Glomerular endothelial cell (primary cell): ENCODE results near the gene SIM2. TPM values are rescaled to one million over a fixed set of nuclear protein-coding genes. Genes with fewer than 3 reads are reported as not detected.

Experiments used
- DNase-seq: peaks from one replicate; pipeline ENCODE4 v3.0.0-alpha.2; 2011; ENCODE audit warnings: low read depth, low spot score; ENCODE audit errors: extremely low read depth
- total RNA-seq: library from RNA; depleted of rRNA; stranded (reverse); fragments of >200 nt; gene quantifications from 2 replicates; pipeline ENCODE4 v1.2.3, GENCODE V29; 2015

SIM2 gene
- total RNA-seq, 1 donor from 2014 or later: 0.47 TPM

DNA sequence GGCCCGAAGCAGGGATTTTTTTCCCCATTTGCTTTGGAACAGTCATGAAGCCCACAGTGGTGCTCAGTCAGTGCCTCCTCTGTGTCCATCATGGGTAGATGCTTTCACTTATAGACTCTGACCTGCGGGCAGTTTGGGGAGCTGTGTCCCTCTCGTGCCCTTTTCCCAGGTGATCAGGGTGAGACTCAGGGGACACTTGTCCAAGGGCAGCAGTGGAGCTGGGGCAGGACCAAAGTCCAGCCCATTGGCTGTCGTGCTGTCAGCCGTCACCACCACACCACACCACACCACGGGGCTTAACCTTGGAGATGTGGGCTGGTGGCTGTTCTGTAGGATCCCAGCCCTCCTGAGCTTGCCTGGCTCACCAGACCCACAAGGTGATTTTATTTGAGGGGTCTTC is 34.9 kb downstream of the SIM2 start:
- DNase-seq: no peak

DNA sequence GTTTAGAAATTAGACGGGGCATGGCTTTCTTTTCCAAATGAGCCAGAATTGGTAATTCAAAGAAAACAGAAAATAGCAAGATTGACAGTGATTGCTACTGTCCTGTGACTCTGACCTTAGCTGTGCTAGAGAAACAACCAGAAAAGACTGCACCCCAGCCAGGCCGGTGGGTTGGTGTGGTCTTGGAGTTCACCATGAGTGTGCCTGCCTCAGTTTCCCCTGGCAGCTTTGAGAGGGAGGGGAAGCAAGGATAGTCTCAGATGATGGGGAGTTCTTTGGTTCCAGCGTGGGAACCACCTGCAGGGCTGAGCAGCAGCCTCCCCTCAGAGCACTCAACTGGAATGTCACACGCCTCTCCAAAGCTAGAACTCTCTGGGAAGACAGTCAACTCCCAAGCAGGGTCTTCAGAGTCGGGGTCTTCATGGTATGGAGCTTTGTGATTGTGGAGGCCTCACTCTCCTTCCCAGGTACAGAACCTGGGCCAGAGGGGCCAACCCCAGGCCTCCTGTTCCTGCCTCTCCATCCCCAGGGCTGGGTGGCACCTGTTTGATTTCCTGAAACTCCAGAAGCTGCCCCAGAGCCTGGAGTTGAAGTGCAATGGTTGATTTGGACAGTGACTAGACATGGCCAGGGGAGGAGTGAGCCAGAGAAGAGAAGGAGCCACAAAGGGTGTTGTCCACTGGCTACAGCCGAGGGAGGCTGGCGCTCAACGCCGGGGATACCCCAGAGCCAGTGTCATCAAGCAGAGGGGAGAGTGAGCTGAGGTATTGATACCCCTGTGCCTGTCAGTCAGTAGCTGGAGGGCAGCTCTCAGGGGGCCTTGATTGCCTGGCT is 35.7 kb downstream of the SIM2 start:
- DNase-seq: no peak

GRCh38 chr21:36735201-36735515 is 36.2 kb downstream of the SIM2 start:
- DNase-seq: no peak

GRCh38 chr21:36735724-36736320 is 36.9 kb downstream of the SIM2 start:
- no peak for DNase-seq

DNA sequence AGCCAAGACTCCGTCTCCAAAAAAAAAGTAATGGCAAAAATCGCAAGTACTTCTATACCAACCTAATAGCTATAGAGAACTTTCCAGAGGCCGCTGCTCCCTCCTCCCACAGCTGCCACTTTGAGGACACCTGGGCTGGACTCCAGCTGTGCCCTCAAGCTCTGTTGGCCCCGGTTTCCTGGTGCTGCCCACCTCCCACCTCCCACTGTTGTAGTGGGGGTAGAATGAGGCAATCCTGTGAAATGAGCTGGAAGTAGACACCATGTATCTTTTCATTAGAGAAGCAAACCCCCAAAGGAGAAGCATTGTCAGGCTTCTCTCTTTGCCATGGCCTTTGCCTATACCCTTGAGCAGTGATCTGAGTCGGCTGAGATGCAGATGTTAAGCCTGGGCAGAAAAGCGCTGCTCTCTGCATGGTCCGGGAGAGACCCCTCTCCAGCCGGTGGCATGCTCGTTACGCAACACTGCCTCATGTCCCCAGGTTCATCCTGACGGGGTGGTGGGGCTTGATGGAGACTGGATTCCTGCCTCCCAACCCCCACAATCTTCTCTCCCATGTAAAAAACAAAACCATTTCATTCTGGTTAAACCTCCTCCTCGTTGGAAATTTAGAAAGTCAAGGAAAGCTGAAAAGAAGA is 39.7 kb downstream of the SIM2 start:
- no peak for DNase-seq

DNA sequence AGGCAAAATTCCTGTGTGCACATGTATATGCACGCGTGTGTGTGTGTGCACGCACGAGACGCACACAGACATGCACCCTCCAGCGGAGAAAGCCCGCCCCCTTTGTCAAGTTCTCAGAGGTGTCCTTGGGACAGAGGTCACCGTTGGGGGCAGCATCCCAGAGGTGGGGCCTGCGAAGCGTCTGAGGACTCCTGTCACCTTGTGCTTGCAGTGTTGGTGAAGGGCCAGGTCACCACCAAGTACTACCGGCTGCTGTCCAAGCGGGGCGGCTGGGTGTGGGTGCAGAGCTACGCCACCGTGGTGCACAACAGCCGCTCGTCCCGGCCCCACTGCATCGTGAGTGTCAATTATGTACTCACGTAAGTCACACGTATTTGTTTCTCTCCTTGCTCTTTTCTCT is 42.6 kb downstream of the SIM2 start:
- no peak for DNase-seq

GRCh38 chr21:36743008-36743407 is 44.1 kb downstream of the SIM2 start:
- no peak for DNase-seq

DNA sequence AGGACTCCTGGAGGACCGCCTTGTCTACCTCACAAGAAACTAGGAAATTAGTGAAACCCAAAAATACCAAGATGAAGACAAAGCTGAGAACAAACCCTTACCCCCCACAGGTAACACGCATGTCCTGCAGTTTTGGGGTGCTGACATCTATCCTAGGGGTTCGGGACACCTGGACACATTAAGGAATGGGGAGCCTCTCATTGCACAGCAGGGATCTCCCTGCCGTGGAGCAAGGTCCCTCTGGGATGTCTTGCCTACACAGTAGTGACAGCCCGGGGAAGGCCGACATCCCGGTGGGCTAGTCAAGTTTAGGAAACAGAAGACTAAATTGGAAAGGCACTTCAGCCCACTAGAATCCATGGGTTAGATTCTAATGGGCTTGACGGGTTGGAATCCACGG is 44.5 kb downstream of the SIM2 start:
- DNase-seq: no peak

GRCh38 chr21:36744190-36744559 is 45.3 kb downstream of the SIM2 start:
- no peak for DNase-seq

DNA sequence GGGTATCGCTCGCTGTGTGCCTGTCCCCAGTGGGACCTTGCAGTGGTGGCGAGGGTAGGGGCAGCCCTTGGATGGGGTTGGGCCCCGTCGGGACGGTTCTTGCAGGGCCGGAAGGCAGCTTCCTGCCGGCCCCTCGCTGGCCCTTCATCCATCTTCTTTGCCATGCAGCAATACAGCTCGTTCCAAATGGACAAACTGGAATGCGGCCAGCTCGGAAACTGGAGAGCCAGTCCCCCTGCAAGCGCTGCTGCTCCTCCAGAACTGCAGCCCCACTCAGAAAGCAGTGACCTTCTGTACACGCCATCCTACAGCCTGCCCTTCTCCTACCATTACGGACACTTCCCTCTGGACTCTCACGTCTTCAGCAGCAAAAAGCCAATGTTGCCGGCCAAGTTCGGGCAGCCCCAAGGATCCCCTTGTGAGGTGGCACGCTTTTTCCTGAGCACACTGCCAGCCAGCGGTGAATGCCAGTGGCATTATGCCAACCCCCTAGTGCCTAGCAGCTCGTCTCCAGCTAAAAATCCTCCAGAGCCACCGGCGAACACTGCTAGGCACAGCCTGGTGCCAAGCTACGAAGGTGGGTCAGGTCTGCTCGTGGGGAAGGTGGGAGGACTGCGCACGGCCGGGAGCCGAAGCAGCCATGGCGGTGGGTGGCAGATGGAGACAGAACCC is 45.8 kb downstream of the SIM2 start:
- no peak for DNase-seq

GRCh38 chr21:36745459-36745858 is 46.5 kb downstream of the SIM2 start:
- DNase-seq: no peak

GRCh38 chr21:36747041-36747814 is 48.3 kb downstream of the SIM2 start:
- DNase-seq: no peak

DNA sequence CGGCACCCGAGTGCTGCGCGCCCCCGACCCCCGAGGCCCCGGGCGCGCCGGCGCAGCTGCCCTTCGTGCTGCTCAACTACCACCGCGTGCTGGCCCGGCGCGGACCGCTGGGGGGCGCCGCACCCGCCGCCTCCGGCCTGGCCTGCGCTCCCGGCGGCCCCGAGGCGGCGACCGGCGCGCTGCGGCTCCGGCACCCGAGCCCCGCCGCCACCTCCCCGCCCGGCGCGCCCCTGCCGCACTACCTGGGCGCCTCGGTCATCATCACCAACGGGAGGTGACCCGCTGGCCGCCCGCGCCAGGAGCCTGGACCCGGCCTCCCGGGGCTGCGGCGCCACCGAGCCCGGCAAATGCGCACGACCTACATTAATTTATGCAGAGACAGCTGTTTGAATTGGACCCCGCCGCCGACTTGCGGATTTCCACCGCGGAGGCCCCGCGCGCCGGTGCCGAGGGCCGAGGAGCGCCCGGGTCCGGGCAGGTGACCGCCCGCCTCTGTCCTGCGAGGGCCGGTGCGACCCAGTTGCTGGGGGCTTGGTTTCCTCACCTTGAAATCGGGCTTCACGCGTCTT is 49.0 kb downstream of the SIM2 start:
- no peak for DNase-seq

GRCh38 chr21:36749935-36750575 is 51.1 kb downstream of the SIM2 start:
- no peak for DNase-seq

DNA sequence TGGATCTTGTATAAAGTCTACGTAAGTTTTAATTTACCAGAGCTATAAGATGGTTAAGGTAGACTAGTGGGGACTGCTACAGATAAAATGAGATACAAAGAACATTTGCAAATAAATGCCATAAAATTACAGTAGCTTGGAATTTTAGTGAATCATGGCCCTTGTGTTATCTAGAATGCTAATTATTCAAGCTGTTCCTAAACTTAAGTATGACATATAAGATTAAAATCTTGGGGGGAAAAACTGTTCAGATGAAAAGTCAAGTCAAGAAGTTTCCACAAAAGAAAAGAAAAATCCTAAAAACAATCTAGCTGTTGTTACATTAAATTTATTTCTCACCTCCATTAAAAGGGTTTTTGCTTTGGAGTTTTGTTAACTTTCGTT is 51.7 kb downstream of the SIM2 start:
- DNase-seq: no peak

- DNase-seq: no peak
Measured at GRCh38 chr21:36751383-36751782, 52.5 kb downstream of the SIM2 start.

DNA sequence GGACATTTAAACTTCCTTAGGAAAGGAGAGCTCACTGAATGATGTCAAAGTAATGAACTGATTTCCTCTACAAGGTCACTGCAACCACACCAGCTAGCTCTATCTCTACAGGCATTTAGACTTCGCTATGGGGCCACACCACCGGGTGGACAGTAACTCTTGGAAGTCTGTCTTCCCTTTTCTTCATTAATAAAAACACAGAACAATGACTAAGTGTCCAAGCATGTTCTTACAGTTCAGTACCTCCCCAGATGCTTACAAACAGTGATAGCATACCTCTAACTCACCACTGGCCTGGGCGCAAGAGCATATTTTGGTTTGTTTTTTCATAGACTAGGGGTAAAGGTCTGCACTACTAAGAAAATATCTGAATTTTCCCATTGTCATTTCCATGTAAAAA is 54.6 kb downstream of the SIM2 start:
- DNase-seq: no peak

GRCh38 chr21:36754241-36754898 is 55.5 kb downstream of the SIM2 start:
- DNase-seq: no peak

- no peak for DNase-seq
Measured at GRCh38 chr21:36756527-36756926, 57.6 kb downstream of the SIM2 start.

DNA sequence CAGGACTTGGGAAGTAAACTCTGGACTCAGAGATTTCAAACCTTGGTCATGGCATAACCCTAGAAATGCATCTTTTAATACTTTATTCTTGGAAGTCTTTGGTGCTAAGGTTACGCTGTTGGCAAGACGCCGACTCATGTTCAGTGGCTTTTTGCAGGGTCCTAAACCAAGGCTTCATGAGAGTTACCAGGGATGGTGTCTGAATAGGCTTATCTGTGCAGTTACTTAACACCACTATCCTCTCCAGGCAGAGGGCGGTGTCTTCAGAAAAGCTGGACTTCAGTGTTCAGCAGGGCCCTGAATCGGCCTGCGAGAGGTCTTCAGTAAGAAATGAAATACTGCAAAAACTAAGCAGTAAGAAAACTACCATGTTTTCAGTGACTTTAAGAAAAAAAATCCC is 58.3 kb downstream of the SIM2 start:
- no peak for DNase-seq
